Mesodermal cell (in vitro differentiated cells): ENCODE data around the gene THTPA.
"Not testable (repeated sequence)": the region's sequence is repeated elsewhere in the genome, so short reads cannot be mapped to it uniquely, and the experiment has no call there.

ENCODE experiments used
- H3K27ac ChIP-seq: 2 replicates; pipeline ENCODE4 v1.7.0; 2013; ENCODE audit warnings: mild to moderate bottlenecking, low read depth, low read length, moderate library complexity; ENCODE audit not compliant: severe bottlenecking
- H3K36me3 ChIP-seq: 2 replicates; pipeline ENCODE4 v1.7.1; 2013; ENCODE audit warnings: mild to moderate bottlenecking, low read length, moderate library complexity; ENCODE audit not compliant: control insufficient read depth, insufficient read depth
- H3K4me1 ChIP-seq: one replicate; pipeline ENCODE4 v1.7.1; 2013; ENCODE audit warnings: mild to moderate bottlenecking, low read length; ENCODE audit not compliant: insufficient read depth, control insufficient read depth, poor library complexity, severe bottlenecking
- H3K4me3 ChIP-seq: 2 replicates; pipeline ENCODE4 v1.7.0; 2013; ENCODE audit warnings: low read length, control low read depth, mild to moderate bottlenecking; ENCODE audit not compliant: insufficient read depth, poor library complexity, severe bottlenecking; ENCODE audit errors: extremely low read depth
- H3K9me3 ChIP-seq: 2 replicates; pipeline ENCODE4 v1.7.1; 2013; ENCODE audit warnings: mild to moderate bottlenecking, low read length, moderate library complexity; ENCODE audit not compliant: control insufficient read depth
- WGBS, 2 experiments: methylation state at CpG; one replicate each; pipeline ENCODE4 v1.1.5; 2013; ENCODE audit warnings: missing lambda C conversion rate in 2 of 2; ENCODE audit not compliant: insufficient coverage in 2 of 2; 5-methylcytosine and 5-hydroxymethylcytosine counted together

THTPA gene

DNA sequence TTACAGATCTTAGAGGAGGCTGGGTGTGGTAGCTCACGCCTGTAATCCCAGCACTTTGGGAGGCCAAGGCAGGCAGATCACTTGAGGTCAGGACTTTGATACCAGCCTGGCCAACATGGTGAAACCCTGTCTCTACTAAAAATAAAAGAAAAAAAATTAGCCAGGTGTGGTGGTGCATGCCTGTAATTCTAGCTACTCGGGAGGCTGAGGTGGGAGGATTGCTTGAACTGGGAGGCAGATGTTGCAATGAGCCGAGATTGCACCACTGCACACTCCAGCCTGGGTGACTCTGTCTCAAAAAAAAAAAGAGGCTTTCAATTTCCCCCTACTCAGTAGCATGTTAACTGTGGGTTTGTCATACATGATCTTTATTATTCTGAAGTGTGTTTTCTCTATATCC is 38.1 kb downstream of the THTPA start:
- not testable (repeated sequence) for H3K27ac ChIP-seq, H3K4me1 ChIP-seq, H3K4me3 ChIP-seq, H3K9me3 ChIP-seq, H3K36me3 ChIP-seq
- 80% methylated on average over 2 of the region's 3 CpGs for WGBS, 2 experiments

DNA sequence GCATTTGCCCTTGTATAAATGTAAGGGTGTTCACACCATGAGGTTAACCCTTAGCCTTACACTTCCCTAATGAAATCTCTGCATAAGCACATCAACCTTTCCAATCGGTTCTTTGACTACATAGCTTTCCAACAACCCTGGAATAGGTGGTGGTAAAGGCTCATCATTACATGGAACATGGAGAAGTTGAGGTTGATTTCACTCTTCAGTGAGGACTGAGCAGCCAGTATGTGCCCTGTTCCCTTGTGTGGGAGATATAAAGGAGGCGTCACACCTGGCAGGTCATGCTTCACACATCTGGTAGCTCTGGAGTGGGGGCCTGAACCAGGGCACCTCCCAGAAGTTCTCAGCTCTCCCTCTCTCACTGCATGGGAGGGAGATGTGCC is 44.2 kb downstream of the THTPA start:
- H3K9me3 ChIP-seq = no peaks in the 10 kb centered on the region
- WGBS, 2 experiments = 67 to 100% methylated on average over 1 of the region's 2 CpGs
- H3K4me3 ChIP-seq = no peak overlapping the region
- no peak overlapping the region for H3K27ac ChIP-seq
- peaks cover 3% of the 10 kb centered on the region for H3K4me1 ChIP-seq
- H3K36me3 ChIP-seq = no peaks in the 10 kb centered on the region

DNA sequence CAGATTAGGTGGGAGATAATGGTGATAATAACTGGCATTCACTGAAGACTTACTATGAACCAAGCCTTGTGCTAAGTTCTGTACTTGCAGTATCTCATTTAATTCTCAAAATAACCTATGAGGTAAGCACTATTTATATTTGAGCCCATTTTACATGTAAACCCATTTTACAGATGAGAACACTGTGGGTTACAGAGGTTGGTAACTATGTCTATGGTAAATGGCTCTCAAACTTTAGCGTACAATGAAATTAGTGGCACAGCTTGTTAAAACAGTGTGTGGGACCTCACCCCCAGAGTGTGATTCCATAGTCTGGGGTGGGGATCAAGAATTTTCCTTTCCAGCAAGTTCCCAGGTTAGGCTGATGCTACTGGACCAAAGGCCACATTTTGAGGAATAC is 44.7 kb downstream of the THTPA start:
- Histone ChIP-seq H3K4me3 (no peak overlapping the region), H3K36me3 (no peaks in the 10 kb centered on the region), H3K4me1 (peaks cover 3% of the 10 kb centered on the region), H3K9me3 (no peaks in the 10 kb centered on the region), H3K27ac (no peak overlapping the region)
- no CpG with 5 or more reads among the region's 1 CpG for WGBS, 2 experiments

DNA sequence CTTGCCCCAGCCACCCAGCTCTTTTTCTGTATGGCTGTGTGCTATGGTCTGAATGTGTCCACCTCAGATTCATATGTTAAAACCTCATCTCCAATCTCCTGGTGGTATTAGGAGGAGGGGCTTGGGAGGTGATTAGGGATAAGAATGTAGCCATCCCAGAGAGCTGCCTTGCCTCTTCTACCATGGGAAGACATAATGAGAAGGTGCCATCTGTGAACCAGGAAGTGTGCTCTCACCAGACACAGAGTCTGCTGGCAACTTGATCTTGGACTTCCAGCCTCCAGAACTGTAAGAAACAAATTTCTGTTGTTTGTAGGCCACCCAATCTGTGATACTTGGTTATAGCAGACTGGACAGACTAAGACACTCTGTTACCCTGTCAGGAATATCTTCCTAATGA is 45.4 kb downstream of the THTPA start:
- H3K36me3 ChIP-seq = no peaks in the 10 kb centered on the region
- no peak overlapping the region for H3K27ac ChIP-seq
- H3K9me3 ChIP-seq = no peaks in the 10 kb centered on the region
- H3K4me3 ChIP-seq = no peak overlapping the region
- peaks cover 3% of the 10 kb centered on the region for H3K4me1 ChIP-seq

DNA sequence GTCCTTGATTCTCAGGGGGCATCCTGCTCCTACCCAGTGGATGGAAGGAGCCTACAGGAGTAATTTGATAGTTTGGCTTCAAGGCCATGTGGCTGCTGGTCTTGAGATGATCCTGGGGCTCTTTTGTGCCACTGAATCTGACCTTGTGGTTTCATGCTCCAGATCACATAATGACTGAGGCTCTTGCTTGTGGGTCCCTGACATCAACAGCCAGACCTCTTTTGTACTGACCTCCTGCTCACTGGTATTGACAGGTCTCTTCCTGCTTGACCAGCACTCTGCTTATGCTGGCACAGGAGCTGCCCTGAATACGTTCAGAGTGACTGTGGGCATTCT is 45.7 kb downstream of the THTPA start:
- no peaks in the 10 kb centered on the region for H3K9me3 ChIP-seq
- no peaks in the 10 kb centered on the region for H3K36me3 ChIP-seq
- WGBS, 2 experiments = 90 to 100% methylated on average over 1 of the region's 1 CpG
- H3K27ac ChIP-seq = no peak overlapping the region
- peaks cover 3% of the 10 kb centered on the region for H3K4me1 ChIP-seq
- no peak overlapping the region for H3K4me3 ChIP-seq

DNA sequence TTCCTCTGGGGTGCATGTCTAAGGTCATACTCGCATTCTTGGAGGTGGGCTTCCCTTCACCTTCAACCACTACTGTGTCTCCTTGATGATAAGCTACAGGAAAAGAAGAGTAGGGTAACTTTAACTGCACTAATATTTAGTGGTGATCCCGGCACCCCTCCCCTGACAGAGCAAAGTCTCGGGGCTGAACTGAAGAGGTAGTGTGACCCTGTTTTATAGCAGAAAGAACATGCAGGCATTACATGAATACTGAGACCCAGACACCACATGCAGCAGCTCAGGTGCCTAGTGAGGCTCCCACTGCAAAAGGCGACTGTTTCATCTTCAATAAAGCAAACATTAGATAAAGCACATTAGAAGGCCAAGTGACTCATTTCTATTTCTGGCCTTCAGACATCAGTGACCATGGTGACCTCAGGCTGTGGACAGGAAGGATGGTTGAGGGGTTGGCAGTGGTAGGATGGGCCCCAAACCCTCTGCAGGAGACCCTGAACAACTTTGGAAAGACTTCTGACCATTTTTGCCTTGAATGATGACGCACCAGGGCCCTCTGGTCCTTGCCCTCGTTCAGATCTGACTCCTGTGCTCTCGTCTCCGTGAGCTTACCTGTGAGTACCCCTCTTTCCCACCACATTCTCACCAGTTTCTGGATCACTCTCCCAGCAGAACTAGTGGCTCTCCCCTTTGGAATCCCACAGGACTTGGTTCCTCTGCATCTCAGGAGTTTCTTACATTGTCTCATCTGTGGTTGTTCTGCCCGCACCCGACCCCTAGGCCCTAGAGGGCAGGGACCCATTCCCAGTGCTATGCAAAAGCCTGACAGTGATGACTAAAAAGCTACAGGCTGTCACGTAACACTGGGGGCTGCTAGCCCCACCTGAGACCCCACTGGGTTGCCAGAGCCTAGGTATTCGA is 46.4 kb downstream of the THTPA start:
- Histone ChIP-seq H3K4me1 (peaks cover 3% of the 10 kb centered on the region), H3K27ac (no peak overlapping the region), H3K36me3 (no peaks in the 10 kb centered on the region), H3K4me3 (no peak overlapping the region), H3K9me3 (no peaks in the 10 kb centered on the region)
- WGBS, 2 experiments = 93% methylated on average over 11 of the region's 12 CpGs

DNA sequence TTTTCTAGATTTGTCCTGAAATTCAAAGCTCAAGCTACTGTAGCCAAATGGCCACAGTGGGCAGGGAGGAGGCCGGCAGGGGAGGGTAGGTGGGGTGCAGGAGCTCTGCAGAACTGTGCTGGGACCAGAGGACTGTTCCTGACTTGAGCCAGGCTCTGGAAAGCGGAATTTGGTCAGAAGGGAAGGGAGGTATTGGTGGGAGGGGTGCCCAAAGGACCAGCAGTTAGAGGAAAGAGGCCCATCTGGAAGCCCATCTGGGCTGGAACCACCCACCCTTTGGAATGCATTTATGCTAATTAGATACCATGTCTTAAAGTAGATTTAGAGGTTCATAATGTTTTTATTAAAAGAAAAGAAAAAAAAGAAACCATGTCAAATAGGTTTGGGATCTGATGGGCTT is 47.0 kb downstream of the THTPA start:
- Histone ChIP-seq H3K9me3 (no peaks in the 10 kb centered on the region), H3K4me3 (no peak overlapping the region), H3K4me1 (peaks cover 3% of the 10 kb centered on the region), H3K36me3 (no peaks in the 10 kb centered on the region), H3K27ac (no peak overlapping the region)
- 83 to 96% methylated on average over 2 of the region's 2 CpGs for WGBS, 2 experiments

DNA sequence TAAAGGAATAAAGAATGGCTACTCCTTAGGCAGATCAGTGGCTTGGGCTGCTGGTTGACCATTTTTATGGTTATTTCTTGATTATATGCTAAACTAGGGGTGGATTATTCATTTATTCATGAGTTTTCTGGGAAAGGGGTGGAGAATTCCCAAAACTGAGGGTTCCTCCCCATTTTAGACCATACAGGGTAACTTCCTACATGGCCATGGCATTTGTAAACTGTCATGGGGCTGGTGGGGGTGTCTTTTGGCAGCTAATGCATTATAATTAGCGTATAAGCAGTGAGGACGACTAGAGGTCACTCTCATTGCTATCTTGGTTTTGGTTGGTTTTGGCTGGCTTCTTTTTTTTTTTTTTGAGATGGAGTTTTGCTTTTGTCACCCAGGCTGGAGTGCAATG is 48.1 kb downstream of the THTPA start:
- H3K9me3 ChIP-seq = no peaks in the 10 kb centered on the region
- 80 to 90% methylated on average over 2 of the region's 2 CpGs for WGBS, 2 experiments
- no peak overlapping the region for H3K4me3 ChIP-seq
- H3K36me3 ChIP-seq = no peaks in the 10 kb centered on the region
- H3K27ac ChIP-seq = no peak overlapping the region
- peaks cover 3% of the 10 kb centered on the region for H3K4me1 ChIP-seq

DNA sequence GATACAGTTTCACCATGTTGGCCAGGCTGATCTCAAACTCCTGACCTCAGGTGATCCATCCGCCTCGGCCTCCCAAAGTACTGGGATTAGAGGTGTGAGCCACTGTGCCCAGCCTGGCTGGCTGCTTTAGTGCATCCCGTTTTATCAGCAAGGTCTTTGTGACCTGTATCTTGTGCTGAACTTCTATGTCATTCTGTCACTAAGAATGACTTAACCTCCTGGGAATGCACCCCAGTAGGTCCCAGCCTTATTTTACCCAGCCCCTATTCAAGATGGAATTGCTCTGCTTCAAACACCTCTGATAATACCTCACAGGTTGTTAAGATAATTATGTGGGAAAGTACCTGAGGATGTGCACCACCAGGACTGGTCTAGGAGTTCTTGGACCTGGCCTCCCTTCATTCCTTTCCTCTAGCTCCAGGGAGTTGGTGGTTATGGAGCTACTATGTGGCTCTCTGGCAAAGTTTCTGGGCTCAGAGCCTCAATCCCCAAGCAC is 48.7 kb downstream of the THTPA start:
- H3K27ac ChIP-seq = no peak overlapping the region
- H3K36me3 ChIP-seq = no peaks in the 10 kb centered on the region
- no peak overlapping the region for H3K4me3 ChIP-seq
- 73 to 81% methylated on average over 3 of the region's 3 CpGs for WGBS, 2 experiments
- H3K9me3 ChIP-seq = no peaks in the 10 kb centered on the region
- H3K4me1 ChIP-seq = peaks cover 3% of the 10 kb centered on the region

DNA sequence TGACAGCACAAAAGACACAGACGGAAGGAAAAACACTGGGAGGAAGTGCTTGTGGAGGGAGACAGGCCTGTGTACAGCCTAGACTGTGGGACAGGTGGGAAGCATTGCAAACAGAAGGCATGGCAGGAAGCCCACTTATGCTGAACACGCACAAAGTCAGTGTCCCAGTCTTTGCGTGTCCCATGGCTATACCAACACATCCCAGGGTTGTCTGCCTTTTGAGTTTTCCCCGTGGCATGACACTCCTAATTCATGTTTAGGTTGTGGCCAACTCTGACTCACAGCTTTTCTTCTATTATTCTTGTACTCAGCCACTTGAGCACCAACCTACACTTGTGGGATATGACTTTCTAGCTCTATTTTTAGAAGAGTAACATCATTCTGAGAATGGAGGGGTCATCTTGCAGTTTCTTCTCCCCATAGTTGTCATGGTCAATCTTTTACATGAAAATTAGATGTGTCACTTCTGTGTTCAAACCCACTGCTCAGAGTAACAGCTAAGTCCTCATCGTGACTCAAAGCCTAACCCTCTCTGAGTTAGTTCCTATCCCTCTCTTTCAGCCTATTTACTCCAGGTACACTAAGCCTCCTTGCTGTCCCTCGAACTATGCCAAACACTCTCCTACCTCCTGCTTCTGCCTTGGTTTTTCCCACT is 50.0 kb downstream of the THTPA start:
- 67 to 90% methylated on average over 6 of the region's 6 CpGs for WGBS, 2 experiments
- no peaks in the 10 kb centered on the region for H3K36me3 ChIP-seq
- peaks cover 3% of the 10 kb centered on the region for H3K4me1 ChIP-seq
- no peaks in the 10 kb centered on the region for H3K9me3 ChIP-seq
- H3K27ac ChIP-seq = no peak overlapping the region
- no peak overlapping the region for H3K4me3 ChIP-seq

DNA sequence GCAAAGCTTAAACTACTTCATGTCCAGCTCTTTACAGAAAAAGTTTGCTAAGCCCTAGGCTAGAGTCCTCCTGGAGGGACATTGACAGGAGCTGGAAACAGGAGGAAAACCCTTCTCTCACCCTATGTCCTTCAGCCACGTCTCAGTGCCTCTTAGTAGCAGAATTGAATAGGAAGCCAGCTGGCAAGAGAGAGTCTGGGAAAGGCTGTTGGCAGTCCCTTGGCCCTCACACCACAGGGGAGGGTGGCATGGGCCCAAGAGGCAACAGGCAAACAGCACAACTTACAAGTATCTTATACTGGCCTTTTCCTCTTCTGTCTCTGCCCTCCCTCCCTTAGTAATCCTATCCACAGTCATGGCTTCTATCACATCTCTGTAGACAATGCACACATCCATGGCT is 52.4 kb downstream of the THTPA start:
- H3K4me3 ChIP-seq = no peak overlapping the region
- no peaks in the 10 kb centered on the region for H3K9me3 ChIP-seq
- H3K36me3 ChIP-seq = no peaks in the 10 kb centered on the region
- H3K4me1 ChIP-seq = no peaks in the 10 kb centered on the region
- no CpG with 5 or more reads among the region's 1 CpG for WGBS, 2 experiments
- no peak overlapping the region for H3K27ac ChIP-seq
